Stimulated activated CD4-positive, alpha-beta T cell treated with anti-CD3 and anti-CD28 coated beads, Interleukin-4, amount 100 ng/mL, for 1 hour (primary cell): ENCODE measurements around the gene LIMK1.
A peak's percentile ranks its signal among the peaks of the same experiment; 100 is the strongest.

Experiments
- DNase-seq: peaks from one replicate; pipeline ENCODE4 v3.0.0-alpha.2; 2020

LIMK1 gene

DNA sequence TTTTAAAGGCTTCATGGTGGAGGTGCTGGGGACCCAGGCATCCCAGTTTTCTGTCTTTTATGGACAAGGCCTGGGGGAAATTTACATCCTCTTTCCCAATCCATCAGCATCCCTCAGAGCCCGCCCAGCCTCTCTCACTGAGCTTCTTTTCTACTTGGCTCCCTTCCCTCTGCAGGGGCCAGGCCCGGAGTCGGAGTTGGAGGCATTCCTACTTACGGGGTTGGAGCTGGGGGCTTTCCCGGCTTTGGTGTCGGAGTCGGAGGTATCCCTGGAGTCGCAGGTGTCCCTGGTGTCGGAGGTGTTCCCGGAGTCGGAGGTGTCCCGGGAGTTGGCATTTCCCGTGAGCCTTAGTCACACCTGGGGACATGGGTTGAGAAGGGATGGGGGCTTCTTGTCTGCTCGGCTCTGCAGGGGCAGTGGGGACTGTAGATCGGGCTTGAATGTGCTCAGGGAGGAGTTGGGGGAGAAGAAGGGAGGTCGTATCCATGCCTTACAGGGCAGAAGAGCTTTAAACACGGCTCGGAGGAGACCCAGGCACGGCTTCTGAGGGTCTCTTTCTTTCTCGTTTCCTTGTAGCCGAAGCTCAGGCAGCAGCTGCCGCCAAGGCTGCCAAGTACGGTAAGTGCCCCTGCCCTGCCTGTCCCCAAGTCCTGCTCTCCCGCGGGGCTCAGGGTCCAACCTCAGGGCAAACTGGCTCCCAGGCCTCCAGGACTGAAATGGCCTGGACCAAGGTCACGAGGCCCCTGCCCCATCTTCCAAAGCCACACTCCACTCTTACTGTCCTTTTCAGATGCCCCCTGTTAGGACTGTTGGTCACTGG is 27.3 kb upstream of the LIMK1 start:
- DNase-seq: no peak

DNA sequence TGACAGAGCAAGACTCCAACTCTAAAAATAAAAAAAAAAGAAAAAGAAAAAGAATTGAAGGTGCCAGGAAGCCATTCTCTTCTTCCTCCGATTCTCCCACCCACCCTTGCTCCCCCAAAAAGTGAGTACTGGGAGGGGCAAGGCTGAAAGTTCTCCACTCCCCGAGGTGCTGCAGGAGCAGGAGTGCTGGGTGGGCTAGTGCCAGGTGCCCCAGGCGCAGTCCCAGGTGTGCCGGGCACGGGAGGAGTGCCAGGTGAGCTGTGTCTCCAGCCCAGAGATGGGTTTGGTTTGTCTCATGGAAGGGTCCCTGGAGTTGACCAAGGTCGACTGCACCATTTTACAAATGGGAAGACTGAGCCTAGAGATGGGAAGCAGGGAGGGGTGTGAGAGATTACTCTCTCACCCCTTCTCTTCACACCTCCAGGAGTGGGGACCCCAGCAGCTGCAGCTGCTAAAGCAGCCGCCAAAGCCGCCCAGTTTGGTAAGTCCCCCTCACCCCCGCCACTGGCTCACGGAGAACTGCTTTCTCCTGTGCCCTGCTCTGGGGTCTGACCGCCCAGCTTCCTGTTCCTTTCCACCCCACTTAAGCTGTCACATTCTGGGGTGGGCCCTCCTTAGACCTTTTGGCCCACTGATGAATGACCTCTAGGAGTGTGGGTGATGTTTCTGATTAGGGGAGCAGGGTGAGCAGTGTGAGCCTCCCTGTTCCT is 26.2 kb upstream of the LIMK1 start:
- DNase-seq: no peak

DNA sequence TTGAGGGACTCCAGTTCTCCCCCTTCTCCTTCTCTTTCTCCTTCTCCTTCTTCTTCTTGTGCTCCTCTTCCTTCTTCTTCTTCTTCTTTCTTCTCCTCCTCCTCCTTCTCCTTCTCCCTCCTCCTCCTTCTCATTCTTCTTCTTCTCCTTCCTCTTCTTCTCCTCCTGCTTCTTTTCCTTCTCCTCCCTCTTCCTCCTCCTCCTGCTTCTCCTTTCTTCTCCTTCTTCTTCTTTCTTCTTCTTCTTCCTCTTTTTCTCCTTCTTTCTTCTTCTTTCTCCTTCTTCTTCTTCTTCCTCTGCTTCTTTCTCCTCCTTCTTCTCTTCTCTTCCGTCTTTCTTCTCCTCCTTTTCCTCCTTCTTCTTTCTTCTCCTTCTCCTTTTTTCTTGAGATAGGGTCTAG is 25.6 kb upstream of the LIMK1 start:
- no peak for DNase-seq

DNA sequence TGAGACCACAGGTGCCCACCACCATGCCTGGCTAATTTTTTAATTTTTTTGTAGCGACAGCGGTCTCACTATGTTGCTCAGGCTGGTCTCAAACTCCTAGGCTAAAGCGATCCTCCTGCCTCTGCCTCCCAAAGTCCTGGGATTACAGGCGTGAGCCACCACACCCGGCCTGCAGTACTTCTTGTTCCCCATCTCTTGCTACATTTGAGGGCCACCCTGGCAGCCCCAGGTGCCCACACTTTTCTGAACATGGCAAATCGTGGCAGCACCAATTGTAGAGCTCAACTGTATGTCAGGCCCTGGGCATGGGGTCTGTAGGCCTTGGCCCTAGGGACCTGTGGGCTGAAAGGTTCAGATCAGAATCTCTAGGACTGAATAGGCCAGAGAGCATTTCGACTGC is 25.1 kb upstream of the LIMK1 start:
- no peak for DNase-seq

DNA sequence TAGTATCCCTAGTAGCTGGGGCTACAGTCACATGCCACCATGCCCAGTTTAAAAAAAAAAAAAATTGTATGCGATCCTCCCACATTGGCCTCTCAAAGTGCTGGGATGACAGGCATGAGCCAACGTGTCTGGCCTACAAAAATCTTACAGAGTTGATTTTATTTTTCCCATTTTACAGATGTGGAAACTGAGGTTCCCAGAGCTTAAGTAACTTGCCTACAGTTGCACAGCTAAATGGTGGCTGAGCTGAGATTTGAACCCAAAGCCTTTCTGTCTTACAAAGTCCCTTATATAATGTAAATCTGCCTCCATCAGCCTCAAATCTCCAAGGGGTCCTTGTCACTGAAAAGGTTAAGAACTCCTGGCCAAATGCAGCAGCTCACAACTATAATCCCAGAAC is 24.6 kb upstream of the LIMK1 start:
- DNase-seq: no peak

DNA sequence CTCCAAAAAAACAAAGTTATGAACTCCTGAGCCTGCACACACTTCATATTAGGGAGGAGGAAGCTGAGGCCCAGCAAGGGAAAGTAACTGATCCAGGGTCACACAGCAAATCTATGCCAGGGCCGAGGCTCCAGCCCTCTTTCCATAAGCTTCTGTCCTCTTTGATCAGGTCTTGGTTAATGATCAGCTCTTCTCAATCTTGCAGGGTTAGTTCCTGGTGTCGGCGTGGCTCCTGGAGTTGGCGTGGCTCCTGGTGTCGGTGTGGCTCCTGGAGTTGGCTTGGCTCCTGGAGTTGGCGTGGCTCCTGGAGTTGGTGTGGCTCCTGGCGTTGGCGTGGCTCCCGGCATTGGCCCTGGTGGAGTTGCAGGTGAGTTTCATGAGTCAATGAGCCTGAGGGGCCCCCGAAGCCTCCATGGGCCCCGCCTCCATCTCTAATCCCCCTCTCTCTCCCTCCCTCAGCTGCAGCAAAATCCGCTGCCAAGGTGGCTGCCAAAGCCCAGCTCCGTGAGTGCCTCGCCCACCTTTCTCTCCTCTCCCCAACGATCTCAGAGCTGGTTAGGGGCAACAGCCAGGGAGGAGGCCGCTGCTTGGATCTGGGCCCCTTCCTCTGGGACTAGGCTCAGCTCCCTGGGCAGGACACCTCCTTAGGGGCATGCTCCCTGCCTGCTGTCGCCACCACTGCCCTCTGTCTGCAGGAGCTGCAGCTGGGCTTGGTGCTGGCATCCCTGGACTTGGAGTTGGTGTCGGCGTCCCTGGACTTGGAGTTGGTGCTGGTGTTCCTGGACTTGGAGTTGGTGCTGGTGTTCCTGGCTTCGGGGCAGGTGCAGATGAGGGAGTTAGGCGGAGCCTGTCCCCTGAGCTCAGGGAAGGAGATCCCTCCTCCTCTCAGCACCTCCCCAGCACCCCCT is 23.7 kb upstream of the LIMK1 start:
- DNase-seq: no peak

DNA sequence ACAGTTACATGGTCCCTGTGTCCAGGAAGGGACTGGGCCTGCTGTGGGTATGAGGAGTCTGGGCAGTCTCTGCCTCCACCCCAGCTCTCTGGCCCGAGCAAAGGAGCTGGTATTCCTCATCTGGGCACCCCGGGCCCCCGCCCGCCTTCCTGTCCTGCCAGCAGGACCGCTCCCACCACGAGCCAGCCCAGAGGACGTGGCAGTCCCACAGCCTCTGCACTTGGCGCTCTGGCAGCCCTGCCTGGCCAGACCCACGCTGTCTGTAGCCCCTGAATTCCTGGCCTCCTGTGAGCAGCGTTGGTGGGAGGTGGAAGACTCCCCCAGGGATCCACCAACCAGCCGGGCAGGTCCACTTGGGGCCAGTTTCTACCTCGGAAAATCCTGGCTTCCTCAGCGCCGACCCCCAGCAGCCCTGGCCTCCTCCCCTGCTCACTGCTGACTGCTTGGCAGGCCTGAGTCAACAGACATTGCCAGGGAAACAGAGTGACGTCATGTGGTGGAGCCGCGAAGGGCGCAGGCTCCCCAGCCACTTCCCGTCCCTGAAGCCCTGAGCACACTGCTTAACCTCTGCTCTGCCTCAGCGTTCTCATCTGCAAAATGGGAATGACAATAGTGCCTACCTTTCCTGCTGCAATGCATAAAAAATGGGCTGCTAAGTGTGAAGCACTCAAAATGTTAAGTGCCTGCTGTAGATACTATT is 21.6 kb upstream of the LIMK1 start:
- peak; percentile 29 for DNase-seq

DNA sequence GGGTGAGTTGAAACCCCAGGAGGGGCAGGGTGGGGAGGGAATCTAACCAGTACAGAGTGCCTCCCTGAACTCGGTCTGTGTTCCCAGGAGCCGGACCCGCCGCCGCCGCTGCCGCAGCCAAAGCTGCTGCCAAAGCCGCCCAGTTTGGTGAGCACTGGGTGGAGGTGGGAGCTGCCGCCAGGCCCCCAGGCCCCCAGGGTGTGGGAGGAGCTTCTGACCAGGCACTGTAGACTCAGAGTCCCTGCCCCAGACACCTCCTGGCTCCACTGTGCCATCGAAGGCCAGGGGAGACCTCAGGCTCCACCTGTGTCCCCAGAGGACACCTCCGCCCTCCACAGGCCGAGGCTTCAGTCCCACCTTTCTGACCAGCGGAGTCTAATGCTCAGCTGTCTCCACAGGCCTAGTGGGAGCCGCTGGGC is 20.4 kb upstream of the LIMK1 start:
- DNase-seq: no peak

DNA sequence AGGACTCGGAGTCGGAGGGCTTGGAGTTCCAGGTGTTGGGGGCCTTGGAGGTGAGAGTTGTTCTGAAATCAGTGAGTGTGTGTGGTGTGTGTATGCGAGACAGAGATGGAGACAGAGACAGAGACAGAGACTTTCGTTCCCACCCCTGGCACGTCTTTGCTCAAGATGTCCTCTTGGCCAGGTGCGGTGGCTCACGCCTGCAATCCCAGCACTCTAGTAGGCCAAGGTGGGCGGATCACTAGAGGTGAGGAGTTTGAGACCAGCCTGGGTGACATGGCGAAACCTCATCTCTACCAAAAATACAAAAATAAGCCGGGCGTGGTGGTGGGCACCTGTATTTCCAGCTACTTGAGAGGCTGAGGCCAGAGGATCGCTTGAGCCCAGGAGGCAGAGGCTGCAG is 20.0 kb upstream of the LIMK1 start:
- no peak for DNase-seq

DNA sequence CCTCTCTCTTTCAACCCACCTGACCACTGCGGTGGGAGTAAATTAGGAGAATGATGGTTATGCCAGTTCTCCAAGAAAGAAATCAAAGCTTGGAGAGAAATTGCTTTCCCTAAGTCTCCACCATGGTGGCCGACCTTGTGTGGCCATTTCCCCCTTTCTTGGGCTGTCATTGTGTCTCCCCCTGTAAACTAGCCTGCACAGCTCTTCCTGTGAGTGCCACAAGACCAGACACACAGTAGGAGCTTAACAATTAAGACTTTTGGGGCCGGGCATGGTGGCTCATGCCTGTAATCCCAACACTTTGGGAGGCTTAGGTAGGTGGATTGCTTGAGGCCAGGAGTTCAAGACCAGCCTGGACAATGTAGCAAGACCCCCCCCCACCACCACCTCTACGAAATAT is 18.9 kb upstream of the LIMK1 start:
- DNase-seq: no peak

DNA sequence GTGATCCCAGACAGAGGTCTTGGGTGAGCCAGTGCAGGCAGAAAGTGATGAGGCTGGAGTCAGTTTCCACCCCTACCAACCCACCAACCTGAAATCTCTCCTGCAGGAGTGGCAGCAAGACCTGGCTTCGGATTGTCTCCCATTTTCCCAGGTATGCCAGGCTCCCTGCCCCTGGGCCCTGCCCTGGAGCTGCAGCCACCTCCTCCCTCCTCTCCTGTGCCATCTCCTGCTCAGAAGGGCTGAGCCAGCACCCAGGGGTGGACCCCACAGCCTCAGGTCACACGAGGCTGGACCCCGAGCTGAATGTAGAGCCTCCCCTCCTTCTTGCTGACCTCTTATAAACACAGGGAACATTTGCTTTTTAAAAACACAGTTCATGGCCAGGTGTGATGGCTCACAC is 17.0 kb upstream of the LIMK1 start:
- DNase-seq: no peak

DNA sequence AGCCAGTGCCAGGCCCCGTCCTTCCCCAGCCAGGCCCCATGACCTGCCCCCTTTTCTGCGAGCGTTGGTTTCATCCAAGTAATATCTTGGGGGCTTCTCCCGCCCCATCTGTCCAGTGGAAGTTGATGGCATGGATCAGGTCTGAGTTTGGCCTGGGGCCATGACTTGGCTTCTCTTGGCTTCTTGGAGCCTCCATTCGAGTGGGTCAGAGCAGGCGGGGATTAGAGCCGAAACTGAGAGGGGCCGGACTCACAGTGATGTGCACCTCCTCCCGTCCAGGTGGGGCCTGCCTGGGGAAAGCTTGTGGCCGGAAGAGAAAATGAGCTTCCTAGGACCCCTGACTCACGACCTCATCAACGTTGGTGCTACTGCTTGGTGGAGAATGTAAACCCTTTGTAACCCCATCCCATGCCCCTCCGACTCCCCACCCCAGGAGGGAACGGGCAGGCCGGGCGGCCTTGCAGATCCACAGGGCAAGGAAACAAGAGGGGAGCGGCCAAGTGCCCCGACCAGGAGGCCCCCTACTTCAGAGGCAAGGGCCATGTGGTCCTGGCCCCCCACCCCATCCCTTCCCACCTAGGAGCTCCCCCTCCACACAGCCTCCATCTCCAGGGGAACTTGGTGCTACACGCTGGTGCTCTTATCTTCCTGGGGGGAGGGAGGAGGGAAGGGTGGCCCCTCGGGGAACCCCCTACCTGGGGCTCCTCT is 15.1 kb upstream of the LIMK1 start:
- DNase-seq: no peak

DNA sequence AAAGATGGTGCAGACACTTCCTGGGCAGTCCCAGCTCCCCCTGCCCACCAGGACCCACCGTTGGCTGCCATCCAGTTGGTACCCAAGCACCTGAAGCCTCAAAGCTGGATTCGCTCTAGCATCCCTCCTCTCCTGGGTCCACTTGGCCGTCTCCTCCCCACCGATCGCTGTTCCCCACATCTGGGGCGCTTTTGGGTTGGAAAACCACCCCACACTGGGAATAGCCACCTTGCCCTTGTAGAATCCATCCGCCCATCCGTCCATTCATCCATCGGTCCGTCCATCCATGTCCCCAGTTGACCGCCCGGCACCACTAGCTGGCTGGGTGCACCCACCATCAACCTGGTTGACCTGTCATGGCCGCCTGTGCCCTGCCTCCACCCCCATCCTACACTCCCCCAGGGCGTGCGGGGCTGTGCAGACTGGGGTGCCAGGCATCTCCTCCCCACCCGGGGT is 14.5 kb upstream of the LIMK1 start:
- no peak for DNase-seq

DNA sequence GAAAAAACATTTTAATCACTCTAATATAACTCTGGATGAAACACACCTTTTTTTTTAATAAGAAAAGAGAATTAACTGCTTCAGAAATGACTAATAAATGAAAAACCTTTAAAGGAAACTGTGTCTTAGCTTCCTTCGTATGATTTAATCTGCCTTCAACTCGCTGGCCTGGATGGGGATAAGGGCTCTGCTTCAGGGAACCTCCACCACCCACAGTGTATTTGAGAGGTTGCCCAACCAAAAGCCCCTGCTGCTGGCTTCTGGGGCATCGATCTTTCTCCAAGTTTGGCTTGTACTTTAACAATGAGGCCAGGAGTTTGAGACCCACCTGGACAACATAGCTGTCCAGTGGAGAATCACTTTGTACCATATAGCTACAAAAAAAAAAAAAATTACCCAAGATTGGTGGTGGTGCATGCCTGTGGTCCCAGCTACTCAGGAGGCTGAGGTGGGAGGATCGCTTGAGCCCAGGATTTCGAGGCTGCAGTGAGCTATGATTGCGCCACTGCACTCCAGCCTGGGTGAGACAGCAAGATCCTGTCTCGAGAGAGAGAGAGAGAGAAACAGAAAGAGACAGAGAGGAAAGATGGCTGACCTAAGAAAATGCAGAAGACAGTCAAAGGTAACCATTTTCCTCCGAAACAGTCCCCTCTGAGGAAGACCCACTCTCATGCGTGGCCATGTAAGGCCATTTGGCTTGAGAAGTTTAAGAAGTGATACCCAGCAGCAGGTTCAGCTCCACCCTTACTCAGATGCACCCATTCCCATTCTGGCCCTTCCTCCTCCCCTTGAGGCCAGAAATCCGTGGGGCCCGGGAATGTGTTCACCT is 13.6 kb upstream of the LIMK1 start:
- no peak for DNase-seq

DNA sequence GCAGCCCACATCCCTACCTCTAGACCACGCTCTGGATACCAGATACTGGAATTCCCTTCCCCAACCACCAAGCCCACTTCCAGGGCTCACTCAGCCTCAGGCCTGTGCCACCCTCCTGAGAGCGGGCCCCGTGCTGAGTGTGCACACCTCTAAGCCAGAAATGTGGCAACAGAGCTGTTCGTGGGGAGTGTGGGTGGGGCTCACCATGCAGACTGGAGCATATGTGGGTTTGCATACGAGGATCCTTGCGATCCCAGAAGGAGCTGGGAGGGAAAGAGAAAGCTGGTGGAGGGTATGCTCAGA is 13.0 kb upstream of the LIMK1 start:
- DNase-seq: no peak

DNA sequence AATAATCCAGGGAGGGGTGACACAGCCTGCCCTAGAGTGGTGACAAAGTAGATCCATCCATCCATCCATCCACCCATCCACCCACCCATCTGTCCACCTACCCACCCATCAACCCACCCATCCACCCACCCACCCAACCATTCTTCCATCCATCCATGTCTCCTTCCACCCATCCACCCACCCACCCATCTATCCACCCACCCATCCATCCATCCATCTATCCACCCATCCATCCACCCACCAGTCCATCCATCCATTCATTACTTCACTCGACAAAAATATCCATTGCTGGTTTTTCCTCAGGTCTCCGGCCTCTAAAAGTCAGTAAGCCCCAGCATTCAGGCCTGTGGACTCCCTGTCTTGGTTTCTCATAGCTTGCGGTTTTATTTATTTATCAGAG is 12.5 kb upstream of the LIMK1 start:
- no peak for DNase-seq

DNA sequence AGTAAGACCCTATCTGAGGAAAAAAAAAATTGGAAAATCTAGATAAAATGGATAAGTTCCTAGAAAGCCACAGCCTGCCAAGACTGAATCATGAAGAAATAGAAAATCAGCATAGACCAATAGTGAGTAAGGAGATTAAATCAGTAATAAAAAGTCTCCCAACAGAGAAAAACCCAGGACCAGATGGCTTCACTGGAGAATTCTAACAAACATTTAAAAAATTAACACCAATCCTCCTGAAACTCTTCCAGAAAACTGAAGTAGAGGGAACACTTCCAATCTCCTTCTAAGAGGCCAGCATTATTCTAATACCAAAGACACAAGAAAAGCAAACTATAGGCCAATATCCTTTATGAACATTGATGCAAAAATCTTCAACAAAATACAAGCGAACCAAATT is 8.8 kb upstream of the LIMK1 start:
- no peak for DNase-seq

DNA sequence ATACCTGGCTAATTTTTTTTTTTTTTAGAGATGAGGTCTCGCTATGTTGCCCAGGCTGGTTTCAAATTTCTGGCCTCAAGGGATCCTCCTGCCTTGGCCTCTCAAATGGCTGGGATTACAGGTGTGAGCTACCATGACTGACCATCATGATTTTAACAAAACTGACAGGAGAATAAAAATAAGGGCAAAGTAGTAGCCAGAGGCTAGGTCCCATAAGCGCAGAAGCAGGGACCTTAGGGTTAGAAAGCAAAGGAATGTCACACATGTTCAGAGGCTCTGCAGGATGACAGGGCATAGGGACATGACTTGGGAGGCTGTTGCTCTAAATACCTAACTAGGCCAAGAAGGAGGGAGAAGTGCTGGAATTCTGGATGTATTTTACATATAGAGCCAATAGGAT is 5.1 kb upstream of the LIMK1 start:
- DNase-seq: no peak

DNA sequence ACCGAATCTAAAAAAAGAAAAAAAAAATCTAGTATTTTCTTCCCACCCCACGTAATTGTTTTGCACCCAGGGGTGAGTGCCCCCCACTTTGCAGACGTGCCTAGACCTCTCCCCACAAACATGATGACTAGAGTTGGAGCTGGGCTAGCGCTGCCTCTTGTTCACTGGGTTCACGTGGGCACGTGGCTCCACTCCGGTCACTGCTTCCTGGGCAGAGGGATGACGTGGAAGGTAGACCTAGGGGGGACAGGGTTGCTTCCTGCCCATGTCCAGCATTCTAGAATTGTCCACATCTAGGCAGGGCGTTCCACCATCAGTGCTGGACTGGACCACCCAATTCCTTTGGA is 861 bp upstream of the LIMK1 start:
- DNase-seq: no peak

DNA sequence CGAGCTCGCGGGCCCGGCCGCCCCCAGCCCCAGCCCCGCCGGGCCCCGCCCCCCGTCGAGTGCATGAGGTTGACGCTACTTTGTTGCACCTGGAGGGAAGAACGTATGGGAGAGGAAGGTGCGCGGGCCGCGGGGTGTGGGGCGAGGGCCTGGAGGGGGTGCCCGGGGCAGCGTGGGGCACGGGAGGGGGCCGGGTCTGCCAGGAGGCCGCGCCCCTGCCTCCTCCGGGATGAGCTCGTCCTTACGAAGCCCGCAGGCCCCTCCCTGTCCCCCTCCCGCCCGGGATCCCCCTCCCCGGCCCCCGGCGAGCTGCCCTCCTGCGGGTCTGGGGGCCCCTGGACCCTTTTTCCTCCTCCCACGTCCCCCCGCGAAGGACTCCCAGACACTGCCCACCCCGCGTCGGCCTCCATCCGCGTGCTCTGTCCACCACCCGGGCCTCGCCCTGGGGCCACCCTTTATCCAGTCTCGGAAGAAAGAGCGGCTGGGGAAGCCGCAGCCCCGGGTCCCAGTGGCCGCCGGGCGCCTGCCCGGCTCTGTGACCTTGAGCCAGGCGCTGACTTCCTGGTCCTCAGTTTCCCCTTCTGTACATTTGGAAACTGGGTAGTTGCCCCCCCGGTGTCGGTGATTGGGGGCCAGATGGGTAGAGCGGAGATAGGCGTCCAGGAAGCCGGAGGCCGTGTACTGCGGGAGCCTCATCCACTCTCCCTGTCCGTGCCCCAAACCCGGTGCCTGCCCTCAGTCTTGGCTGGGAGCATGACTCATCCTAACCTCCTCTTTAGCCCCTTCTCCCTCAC is 521 bp downstream of the LIMK1 start:
- peak; percentile 30 for DNase-seq
